Peyer's patch (tissue), 4 donors: ENCODE results near the gene ANKFN1. TPM values are rescaled to one million over a fixed set of nuclear protein-coding genes. Genes with fewer than 3 reads are reported as not detected.

Experiments
- DNase-seq, 3 donors: peaks; one replicate each; pipeline ENCODE4 v3.0.0-alpha.2; 2017 to 2019
- H3K27ac ChIP-seq, 4 donors: fragments of 200-600 bp; sonication (generic); one replicate each; pipeline ENCODE4 v1.5.1; 2016 to 2019
- H3K27me3 ChIP-seq, 2 donors: fragments of 200-600 bp; sonication (generic); one replicate each; pipeline ENCODE4 v1.5.1; 2019
- H3K36me3 ChIP-seq, 3 donors: fragments of 200-600 bp; sonication (generic); one replicate each; pipeline ENCODE4 v1.5.1; 2016 to 2019
- H3K4me1 ChIP-seq, 4 donors: fragments of 200-600 bp; sonication (generic); one replicate each; pipeline ENCODE4 v1.5.1; 2016 to 2019
- H3K4me3 ChIP-seq, 4 donors: fragments of 200-600 bp; sonication (generic); 1 replicate in 3 of 4; 2 replicates in 1 of 4; pipeline ENCODE4 v1.5.1; 2016 to 2019; ENCODE audit warnings: mild to moderate bottlenecking in 1 of 4
- H3K9me3 ChIP-seq, 4 donors: fragments of 200-600 bp; sonication (generic); one replicate each; pipeline ENCODE4 v1.5.1; 2016 to 2019; ENCODE audit warnings: mild to moderate bottlenecking in 1 of 4
- CTCF ChIP-seq, 6 experiments: fragments of 450-650 bp in 4 of 6; fragments of 200-600 bp in 2 of 6; sonication (generic) in 1 of 6; IDR thresholded peaks; one replicate each; pipeline ENCODE4 v1.5.1; 2017 to 2019; ENCODE audit warnings: antibody characterized with exemption in 6 of 6, mild to moderate bottlenecking in 3 of 6, moderate library complexity in 1 of 6
- POLR2A ChIP-seq, 2 donors: fragments of 450-650 bp; IDR thresholded peaks; one replicate each; pipeline ENCODE4 v1.5.1; 2017; ENCODE audit warnings: antibody characterized with exemption in 2 of 2, mild to moderate bottlenecking in 2 of 2, moderate library complexity in 2 of 2
- total RNA-seq, 4 donors: library from RNA; depleted of rRNA; stranded (reverse); fragments of >200 nt; gene quantifications; one replicate each; pipeline ENCODE4 v1.1.0, GENCODE V29; 2016

Gene ANKFN1
- total RNA-seq, 4 donors from 2014 or later = 0.95 to 2.0 (median 1.6) TPM; not detected in 1

GRCh38 chr17:56502120-56502654, 348.9 kb downstream of the ANKFN1 start:
- no peak overlapping the region for H3K27ac ChIP-seq
- no peaks in the 10 kb centered on the region for H3K4me1 ChIP-seq
- TF ChIP-seq POLR2A (IDR thresholded peaks at IDR 0.05) (no peak), CTCF (IDR thresholded peaks at IDR 0.05) (no peak)
- no peaks in the 10 kb centered on the region for H3K36me3 ChIP-seq
- no peaks in the 10 kb centered on the region for H3K27me3 ChIP-seq
- no peaks in the 10 kb centered on the region for H3K9me3 ChIP-seq
- no peak for DNase-seq
- H3K4me3 ChIP-seq = no peak overlapping the region

DNA sequence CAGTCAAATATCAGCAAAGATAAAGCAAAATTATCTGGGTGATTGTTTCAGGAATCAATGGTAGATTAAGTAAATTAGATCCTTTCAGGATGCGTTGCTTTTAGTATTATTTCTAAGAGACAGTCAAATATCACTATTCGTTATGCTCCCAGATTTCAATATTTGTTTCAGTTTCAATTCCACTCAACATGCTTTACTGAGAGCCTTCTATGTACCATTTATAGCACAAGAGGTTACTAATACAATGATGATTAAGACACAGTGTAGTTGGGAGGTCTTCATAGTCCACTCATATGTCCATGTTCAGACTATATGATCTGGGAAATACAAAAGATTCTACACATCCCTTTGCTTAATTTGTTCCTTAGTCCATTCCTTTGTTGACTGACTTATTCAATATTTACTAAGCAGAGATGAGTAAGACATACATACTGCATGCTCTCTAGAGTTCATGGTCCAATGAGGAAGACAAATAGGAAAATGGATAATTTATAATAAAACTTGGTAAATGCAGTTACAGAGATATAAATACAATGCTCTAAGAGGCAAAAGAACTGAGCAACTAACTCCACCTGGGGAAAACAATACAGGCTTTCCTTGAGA, 352.0 kb downstream of the ANKFN1 start:
- TF ChIP-seq CTCF (IDR thresholded peaks at IDR 0.05) (no peak), POLR2A (IDR thresholded peaks at IDR 0.05) (no peak)
- H3K27me3 ChIP-seq = no peaks in the 10 kb centered on the region
- no peak for DNase-seq
- no peak overlapping the region for H3K27ac ChIP-seq
- H3K36me3 ChIP-seq = no peaks in the 10 kb centered on the region
- no peak overlapping the region for H3K4me3 ChIP-seq
- no peaks in the 10 kb centered on the region for H3K4me1 ChIP-seq
- no peaks in the 10 kb centered on the region for H3K9me3 ChIP-seq

- TF ChIP-seq POLR2A (IDR thresholded peaks at IDR 0.05) (no peak), CTCF (IDR thresholded peaks at IDR 0.05) (no peak)
- H3K36me3 ChIP-seq = no peaks in the 10 kb centered on the region
- no peak for DNase-seq
- H3K27ac ChIP-seq = no peak overlapping the region
- no peak overlapping the region for H3K4me3 ChIP-seq
- H3K9me3 ChIP-seq = no peaks in the 10 kb centered on the region
- no peaks in the 10 kb centered on the region for H3K27me3 ChIP-seq
- no peaks in the 10 kb centered on the region for H3K4me1 ChIP-seq
Measured at GRCh38 chr17:56506349-56506748, 353.1 kb downstream of the ANKFN1 start.

GRCh38 chr17:56510554-56511342, 357.5 kb downstream of the ANKFN1 start:
- TF ChIP-seq POLR2A (IDR thresholded peaks at IDR 0.05) (no peak), CTCF (IDR thresholded peaks at IDR 0.05) (no peak)
- H3K4me3 ChIP-seq = no peak overlapping the region

GRCh38 chr17:56514264-56514663, 361.0 kb downstream of the ANKFN1 start:
- Histone ChIP-seq H3K4me3 (no peak overlapping the region), H3K9me3 (no peaks in the 10 kb centered on the region), H3K27me3 (no peaks in the 10 kb centered on the region), H3K27ac (no peak overlapping the region), H3K36me3 (no peaks in the 10 kb centered on the region), H3K4me1 (no peaks in the 10 kb centered on the region)
- no peak for TF ChIP-seq CTCF (IDR thresholded peaks at IDR 0.05)
- TF ChIP-seq POLR2A (IDR thresholded peaks at IDR 0.05) = no peak
- no peak for DNase-seq

More at GRCh38 chr17:56510554-56511342, 357.5 kb downstream of the ANKFN1 start:
- Histone ChIP-seq H3K27me3 (no peaks in the 10 kb centered on the region), H3K27ac (no peak overlapping the region), H3K36me3 (no peaks in the 10 kb centered on the region), H3K4me1 (no peaks in the 10 kb centered on the region), H3K9me3 (no peaks in the 10 kb centered on the region)
- no peak for DNase-seq
